Measurements from ENCODE around the gene E2F6. TPM values are rescaled to one million over a fixed set of nuclear protein-coding genes. Genes with fewer than 3 reads are reported as not detected.
A peak's percentile ranks its signal among the peaks of the same experiment; 100 is the strongest.

E2F6 gene
- total and polyA plus RNA-seq, 2 of the 13 experiments (the other 11 are each of a cell fraction or from before 2014, with no cell fraction given): 27.3 to 36.0 TPM

GRCh38 chr2:11465485-11466306 is at the start of gene E2F6 (continued):
- TF ChIP-seq ZNF142 (CRISPR knock-in tag; IDR thresholded peaks at IDR 0.05) (peak; percentile 98), KAT8 (CRISPR knock-in tag; IDR thresholded peaks at IDR 0.05) (peak; percentile 91), ZFP91 (CRISPR knock-in tag; IDR thresholded peaks at IDR 0.05; ENCODE audit: borderline replicate concordance) (peak; percentile 96), ZBTB40 (IDR thresholded peaks at IDR 0.05) (no peak), ZBTB40 (CRISPR knock-in tag; IDR thresholded peaks at IDR 0.05) (peak; percentile 96), ASH2L (IDR thresholded peaks at IDR 0.05; ENCODE audit: insufficient read length, low read depth, low read length) (peak; percentile 96), MLXIP (CRISPR knock-in tag; IDR thresholded peaks at IDR 0.05; ENCODE audit: borderline replicate concordance) (peak; percentile 86)

Data from HepG2 (cell line).